Measurements from ENCODE around the gene RASA3. TPM values are rescaled to one million over a fixed set of nuclear protein-coding genes. Genes with fewer than 3 reads are reported as not detected.

The RASA3 gene
- total RNA-seq, 2 experiments from 2014 or later: 36.9 to 39.3 TPM

GRCh38 chr13:114056205-114057013 is 76.0 kb downstream of the RASA3 start:
- Mint-ChIP-seq H3K4me3 (no peak overlapping the region), H3K27ac (no peak overlapping the region), H3K27me3 (ENCODE audit: low read depth) (no peaks in the 10 kb centered on the region), H3K36me3 (ENCODE audit: low read depth) (peaks cover 10% of the 10 kb centered on the region), H3K4me1 (ENCODE audit: low read depth) (peaks cover 21% of the 10 kb centered on the region), H3K9me3 (ENCODE audit: insufficient read depth) (no peaks in the 10 kb centered on the region)
- ChIA-PET CTCF (no interaction called here), POLR2A (no interaction called here)
- ATAC-seq (no peak), DNase-seq (no peak)

GRCh38 chr13:114055766-114056165 is 76.7 kb downstream of the RASA3 start:
- CTCF ChIA-PET: no interaction called here
- DNase-seq (no peak), ATAC-seq (no peak)
- H3K4me3 Mint-ChIP-seq: no peak overlapping the region
- no peak overlapping the region for H3K27ac Mint-ChIP-seq
- POLR2A ChIA-PET: no interaction called here
- H3K4me1 Mint-ChIP-seq (ENCODE audit: low read depth): peaks cover 21% of the 10 kb centered on the region
- H3K27me3 Mint-ChIP-seq (ENCODE audit: low read depth): no peaks in the 10 kb centered on the region
- no peaks in the 10 kb centered on the region for H3K9me3 Mint-ChIP-seq (ENCODE audit: insufficient read depth)
- peaks cover 10% of the 10 kb centered on the region for H3K36me3 Mint-ChIP-seq (ENCODE audit: low read depth)

DNA sequence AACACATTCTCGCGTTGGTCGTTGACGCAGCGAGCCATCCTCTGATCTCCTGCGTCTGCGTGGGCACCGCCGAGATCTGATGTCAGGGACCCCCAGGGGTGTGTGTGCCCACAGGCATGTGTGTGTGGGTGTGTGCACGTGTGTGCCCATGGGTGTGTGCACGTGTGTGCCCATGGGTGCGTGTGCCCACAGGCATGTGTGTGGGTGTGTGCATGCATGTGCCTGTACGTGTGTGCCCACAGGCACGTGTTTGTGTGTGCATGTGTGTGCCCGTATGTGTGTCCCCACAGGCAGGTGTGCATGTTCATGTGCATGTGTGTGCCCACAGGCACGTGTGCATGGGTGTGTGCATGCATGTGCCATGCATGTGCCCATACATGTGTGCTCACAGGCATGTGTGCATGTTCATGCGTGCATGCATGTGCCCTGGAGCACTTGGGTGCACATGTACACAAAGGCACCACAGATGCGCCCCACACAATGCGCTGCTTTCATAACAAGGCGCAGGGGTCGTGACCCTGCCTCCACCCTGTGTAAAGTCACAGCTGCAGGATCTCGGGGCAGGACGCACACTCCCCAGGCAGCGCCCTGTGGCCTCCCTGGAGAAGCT is 77.5 kb downstream of the RASA3 start:
- POLR2A ChIA-PET: no interaction called here
- no peak overlapping the region for H3K4me3 Mint-ChIP-seq
- no peaks in the 10 kb centered on the region for H3K9me3 Mint-ChIP-seq (ENCODE audit: insufficient read depth)
- peaks cover 11% of the 10 kb centered on the region for H3K36me3 Mint-ChIP-seq (ENCODE audit: low read depth)
- no peak for ATAC-seq
- no peaks in the 10 kb centered on the region for H3K27me3 Mint-ChIP-seq (ENCODE audit: low read depth)
- CTCF ChIA-PET: no interaction called here
- peaks cover 19% of the 10 kb centered on the region for H3K4me1 Mint-ChIP-seq (ENCODE audit: low read depth)
- no peak overlapping the region for H3K27ac Mint-ChIP-seq
- no peak for DNase-seq

GRCh38 chr13:114054264-114054663 is 78.2 kb downstream of the RASA3 start:
- H3K9me3 Mint-ChIP-seq (ENCODE audit: insufficient read depth): no peaks in the 10 kb centered on the region
- no peak overlapping the region for H3K4me3 Mint-ChIP-seq
- DNase-seq (no peak), ATAC-seq (no peak)
- CTCF ChIA-PET: no interaction called here
- peaks cover 10% of the 10 kb centered on the region for H3K36me3 Mint-ChIP-seq (ENCODE audit: low read depth)
- peaks cover 23% of the 10 kb centered on the region for H3K4me1 Mint-ChIP-seq (ENCODE audit: low read depth)
- POLR2A ChIA-PET: no interaction called here
- no peaks in the 10 kb centered on the region for H3K27me3 Mint-ChIP-seq (ENCODE audit: low read depth)
- no peak overlapping the region for H3K27ac Mint-ChIP-seq

DNA sequence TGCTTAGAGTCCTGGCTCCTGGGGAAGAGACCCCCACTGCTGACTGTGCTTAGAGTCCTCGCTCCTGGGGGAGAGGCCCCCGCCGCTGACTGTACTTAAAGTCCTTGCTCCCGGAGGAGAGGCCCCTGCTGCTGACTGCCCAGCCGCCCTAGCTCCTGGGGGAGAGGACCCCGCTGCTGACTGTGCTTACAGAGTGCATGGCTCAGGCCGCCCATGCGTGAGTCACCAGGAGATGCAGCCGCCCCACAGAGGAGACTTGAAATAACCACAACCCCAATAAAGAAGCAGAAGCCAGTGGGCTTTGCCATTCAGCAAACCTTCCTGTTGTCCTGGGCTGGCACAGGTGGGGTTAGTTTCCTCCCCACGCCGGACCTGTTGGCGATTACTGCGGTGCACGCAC is 79.4 kb downstream of the RASA3 start:
- ChIA-PET POLR2A (no interaction called here), CTCF (no interaction called here)
- no peak for DNase-seq
- Mint-ChIP-seq H3K27ac (no peak overlapping the region), H3K4me3 (no peak overlapping the region), H3K27me3 (ENCODE audit: low read depth) (no peaks in the 10 kb centered on the region), H3K4me1 (ENCODE audit: low read depth) (peaks cover 25% of the 10 kb centered on the region), H3K9me3 (ENCODE audit: insufficient read depth) (no peaks in the 10 kb centered on the region), H3K36me3 (ENCODE audit: low read depth) (peaks cover 13% of the 10 kb centered on the region)
- no peak for ATAC-seq

DNA sequence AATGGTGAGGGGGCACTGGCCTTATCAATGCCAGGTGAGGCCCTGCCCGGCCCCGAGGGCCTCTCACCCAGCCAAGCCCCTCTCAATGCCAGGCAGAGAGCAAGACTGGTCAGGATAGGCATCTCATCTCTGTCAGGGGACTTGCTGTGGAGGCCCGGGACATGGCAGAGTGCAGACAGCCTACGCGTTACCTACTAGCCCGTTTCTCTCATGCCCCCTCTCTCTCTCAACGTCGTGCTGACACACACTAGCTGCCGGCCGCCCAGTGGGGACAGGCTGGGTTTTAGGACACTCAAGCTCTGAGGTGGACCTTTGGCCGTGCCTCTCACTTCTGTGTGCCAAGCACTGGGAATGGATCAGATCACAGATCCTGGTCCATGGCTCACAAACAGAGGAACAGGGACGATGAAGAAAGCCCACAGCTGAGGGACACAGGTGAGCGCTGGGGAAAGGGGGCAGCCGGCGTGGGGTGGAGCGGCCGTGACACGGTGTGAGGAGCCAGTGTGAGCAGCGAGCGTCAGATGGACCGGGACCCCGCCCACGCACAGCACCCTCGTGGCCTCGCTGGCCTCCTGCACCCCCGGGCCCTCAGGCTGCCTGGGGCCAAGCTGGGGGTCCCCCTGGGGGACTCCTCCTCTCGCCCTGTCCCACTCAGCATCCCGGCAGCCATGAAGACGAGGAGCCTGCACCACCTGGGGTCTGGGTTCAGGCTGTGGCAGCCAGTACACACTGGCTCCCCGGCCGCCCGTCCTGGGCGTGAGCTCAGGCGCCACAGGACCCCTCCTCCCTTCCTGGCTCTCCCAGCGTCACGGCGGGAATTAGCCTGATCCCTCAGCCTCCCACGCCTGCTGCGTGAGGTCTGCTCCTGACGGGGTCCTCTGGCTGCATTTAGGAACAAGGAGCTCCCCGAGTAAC is 81.6 kb downstream of the RASA3 start:
- H3K9me3 Mint-ChIP-seq (ENCODE audit: insufficient read depth): no peaks in the 10 kb centered on the region
- peak overlapping the region; percentile 43 for H3K27ac Mint-ChIP-seq
- no peak for ATAC-seq
- H3K4me1 Mint-ChIP-seq (ENCODE audit: low read depth): peaks cover 27% of the 10 kb centered on the region
- H3K4me3 Mint-ChIP-seq: no peak overlapping the region
- H3K36me3 Mint-ChIP-seq (ENCODE audit: low read depth): peaks cover 21% of the 10 kb centered on the region
- CTCF ChIA-PET: no interaction called here
- no peak for DNase-seq
- H3K27me3 Mint-ChIP-seq (ENCODE audit: low read depth): peaks cover 3% of the 10 kb centered on the region
- POLR2A ChIA-PET: no interaction called here

GRCh38 chr13:114049626-114050101 is 82.8 kb downstream of the RASA3 start:
- Mint-ChIP-seq H3K4me3 (no peak overlapping the region), H3K27ac (no peak overlapping the region), H3K27me3 (ENCODE audit: low read depth) (peaks cover 3% of the 10 kb centered on the region), H3K36me3 (ENCODE audit: low read depth) (peaks cover 22% of the 10 kb centered on the region), H3K9me3 (ENCODE audit: insufficient read depth) (no peaks in the 10 kb centered on the region), H3K4me1 (ENCODE audit: low read depth) (peaks cover 31% of the 10 kb centered on the region)
- POLR2A ChIA-PET: no interaction called here
- ATAC-seq: no peak
- CTCF ChIA-PET: interaction anchor here (0.7 kb wide), 1 partner anchor 15 kb away, joined by 3 read pairs; no protein-coding TSS in a partner anchor
- no peak for DNase-seq

- CTCF ChIA-PET: no interaction called here
- DNase-seq (peak; percentile 29), ATAC-seq (peak; percentile 57)
- peak overlapping the region; percentile 74 for H3K27ac Mint-ChIP-seq
- peaks cover 3% of the 10 kb centered on the region for H3K27me3 Mint-ChIP-seq (ENCODE audit: low read depth)
- peak overlapping the region; percentile 20 for H3K4me3 Mint-ChIP-seq
- POLR2A ChIA-PET: no interaction called here
- no peaks in the 10 kb centered on the region for H3K9me3 Mint-ChIP-seq (ENCODE audit: insufficient read depth)
- H3K36me3 Mint-ChIP-seq (ENCODE audit: low read depth): peaks cover 24% of the 10 kb centered on the region
- peaks cover 33% of the 10 kb centered on the region for H3K4me1 Mint-ChIP-seq (ENCODE audit: low read depth)
Observed at GRCh38 chr13:114049026-114049425, 83.4 kb downstream of the RASA3 start.

- Mint-ChIP-seq H3K9me3 (ENCODE audit: insufficient read depth) (no peaks in the 10 kb centered on the region), H3K4me3 (no peak overlapping the region), H3K36me3 (ENCODE audit: low read depth) (peaks cover 24% of the 10 kb centered on the region), H3K27me3 (ENCODE audit: low read depth) (peaks cover 3% of the 10 kb centered on the region), H3K4me1 (ENCODE audit: low read depth) (peaks cover 34% of the 10 kb centered on the region), H3K27ac (no peak overlapping the region)
- DNase-seq (no peak), ATAC-seq (peak; percentile 12)
- ChIA-PET POLR2A (no interaction called here), CTCF (no interaction called here)
Observed at GRCh38 chr13:114048443-114048842, 84.0 kb downstream of the RASA3 start.

DNA sequence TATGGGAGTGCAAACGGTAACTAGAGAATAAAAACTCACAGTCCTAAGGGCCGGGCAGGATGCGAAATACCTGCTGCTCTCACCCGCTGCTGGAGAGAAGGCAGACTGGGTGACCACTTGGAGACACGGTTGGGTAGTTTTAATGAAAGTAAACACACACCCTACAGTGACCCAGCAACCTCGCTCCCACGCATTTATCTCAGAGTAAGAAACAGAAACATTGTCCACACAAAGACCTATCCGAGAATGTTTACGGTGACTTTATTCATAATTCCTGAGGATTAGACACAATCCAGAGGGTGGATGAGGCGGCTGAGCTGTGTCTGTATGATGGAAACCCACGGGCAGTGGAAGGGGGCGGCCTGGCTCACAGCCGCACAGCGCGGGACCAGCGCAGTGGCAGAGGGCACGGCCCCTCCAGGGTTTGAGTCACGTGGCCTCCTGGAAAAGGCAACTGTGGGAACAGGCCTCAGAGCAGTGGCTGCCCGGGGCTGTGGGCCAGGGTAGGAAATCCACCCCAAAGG is 85.0 kb downstream of the RASA3 start:
- CTCF ChIA-PET: no interaction called here
- POLR2A ChIA-PET: no interaction called here
- H3K4me1 Mint-ChIP-seq (ENCODE audit: low read depth): peaks cover 32% of the 10 kb centered on the region
- H3K27ac Mint-ChIP-seq: no peak overlapping the region
- ATAC-seq (no peak), DNase-seq (no peak)
- no peaks in the 10 kb centered on the region for H3K9me3 Mint-ChIP-seq (ENCODE audit: insufficient read depth)
- peaks cover 31% of the 10 kb centered on the region for H3K36me3 Mint-ChIP-seq (ENCODE audit: low read depth)
- no peak overlapping the region for H3K4me3 Mint-ChIP-seq
- peaks cover 3% of the 10 kb centered on the region for H3K27me3 Mint-ChIP-seq (ENCODE audit: low read depth)

DNA sequence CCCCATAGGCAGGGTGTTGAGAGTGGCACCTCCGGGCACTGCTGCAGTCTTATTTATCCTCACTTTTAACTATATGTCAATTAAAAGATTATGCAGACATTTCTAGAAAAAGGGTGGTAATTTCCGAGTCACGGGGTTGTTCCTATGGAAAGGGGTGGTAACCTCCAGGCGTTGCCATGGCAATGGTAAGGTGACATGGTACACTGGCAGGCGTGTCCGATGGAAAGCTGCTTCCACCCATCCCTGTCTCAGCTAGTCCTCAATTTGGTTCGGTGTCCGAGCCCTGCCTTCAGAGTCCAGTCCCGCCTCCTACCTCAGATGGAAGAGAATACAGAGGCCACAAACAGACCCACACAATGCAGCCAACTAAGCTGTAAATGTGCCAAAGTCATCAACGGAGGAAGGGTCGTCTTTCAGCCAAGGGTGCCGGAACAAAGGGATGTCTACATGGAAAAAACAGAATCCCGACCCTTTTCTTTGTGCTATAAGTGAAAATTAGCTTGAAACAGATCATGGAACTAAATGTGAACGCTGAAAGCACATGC is 85.9 kb downstream of the RASA3 start:
- ChIA-PET POLR2A (no interaction called here), CTCF (no interaction called here)
- DNase-seq (no peak), ATAC-seq (no peak)
- H3K36me3 Mint-ChIP-seq (ENCODE audit: low read depth): peaks cover 31% of the 10 kb centered on the region
- H3K27ac Mint-ChIP-seq: no peak overlapping the region
- H3K4me1 Mint-ChIP-seq (ENCODE audit: low read depth): peaks cover 32% of the 10 kb centered on the region
- H3K9me3 Mint-ChIP-seq (ENCODE audit: insufficient read depth): no peaks in the 10 kb centered on the region
- peaks cover 3% of the 10 kb centered on the region for H3K27me3 Mint-ChIP-seq (ENCODE audit: low read depth)
- H3K4me3 Mint-ChIP-seq: no peak overlapping the region

Measured in activated CD8-positive, alpha-beta T cell treated with anti-CD3 and anti-CD28 coated beads, Interleukin-2, amount 10 ng/mL, durations not matched to agents 7 days and 5 days (primary cell).